Measurements from ENCODE around the gene FAM170B. TPM values are rescaled to one million over a fixed set of nuclear protein-coding genes. Genes with fewer than 3 reads are reported as not detected.

Gene FAM170B
- not detected in 2 replicates for total RNA-seq

DNA sequence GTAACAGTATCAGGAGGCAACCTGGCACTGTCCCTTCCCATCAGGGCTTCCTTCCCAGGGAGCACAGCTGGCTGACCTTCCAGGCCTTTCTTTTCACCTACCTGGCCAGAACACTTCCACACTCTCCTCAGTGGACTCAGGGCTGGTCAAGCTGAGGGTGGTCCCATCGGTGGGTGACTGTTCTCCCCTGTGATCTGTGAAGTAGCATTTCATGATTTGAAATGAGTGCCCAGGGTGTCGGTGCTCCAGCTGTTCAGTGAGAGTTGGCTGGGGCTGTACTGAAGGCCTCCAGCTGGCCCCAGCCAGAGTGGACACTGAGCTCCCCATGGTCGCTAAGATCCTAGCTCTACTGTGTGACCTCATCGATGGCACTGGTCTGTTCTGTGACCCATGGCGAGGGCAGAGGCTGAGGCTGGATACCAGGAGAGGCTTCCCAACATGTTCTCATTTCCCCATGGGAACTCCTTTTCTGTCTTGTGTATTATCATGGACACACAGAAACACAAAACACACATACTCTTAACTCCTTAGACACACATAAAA, at the start of gene FAM170B:
Gene FAM170B, minus strand, starts transcription at position 316 of the 543 bp plus-strand sequence. Its CDS starts 103 bp downstream, at position 213.
- TF ChIP-seq, protein P1, sequence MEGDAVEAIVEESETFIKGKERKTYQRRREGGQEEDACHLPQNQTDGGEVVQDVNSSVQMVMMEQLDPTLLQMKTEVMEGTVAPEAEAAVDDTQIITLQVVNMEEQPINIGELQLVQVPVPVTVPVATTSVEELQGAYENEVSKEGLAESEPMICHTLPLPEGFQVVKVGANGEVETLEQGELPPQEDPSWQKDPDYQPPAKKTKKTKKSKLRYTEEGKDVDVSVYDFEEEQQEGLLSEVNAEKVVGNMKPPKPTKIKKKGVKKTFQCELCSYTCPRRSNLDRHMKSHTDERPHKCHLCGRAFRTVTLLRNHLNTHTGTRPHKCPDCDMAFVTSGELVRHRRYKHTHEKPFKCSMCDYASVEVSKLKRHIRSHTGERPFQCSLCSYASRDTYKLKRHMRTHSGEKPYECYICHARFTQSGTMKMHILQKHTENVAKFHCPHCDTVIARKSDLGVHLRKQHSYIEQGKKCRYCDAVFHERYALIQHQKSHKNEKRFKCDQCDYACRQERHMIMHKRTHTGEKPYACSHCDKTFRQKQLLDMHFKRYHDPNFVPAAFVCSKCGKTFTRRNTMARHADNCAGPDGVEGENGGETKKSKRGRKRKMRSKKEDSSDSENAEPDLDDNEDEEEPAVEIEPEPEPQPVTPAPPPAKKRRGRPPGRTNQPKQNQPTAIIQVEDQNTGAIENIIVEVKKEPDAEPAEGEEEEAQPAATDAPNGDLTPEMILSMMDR (IDR thresholded peaks at IDR 0.05; ENCODE audit: extremely low read depth, low read depth, low read length): no peak
- no peak within 1 kb of the TSS for H3K27ac ChIP-seq (ENCODE audit: low read depth, low read length)

DNA sequence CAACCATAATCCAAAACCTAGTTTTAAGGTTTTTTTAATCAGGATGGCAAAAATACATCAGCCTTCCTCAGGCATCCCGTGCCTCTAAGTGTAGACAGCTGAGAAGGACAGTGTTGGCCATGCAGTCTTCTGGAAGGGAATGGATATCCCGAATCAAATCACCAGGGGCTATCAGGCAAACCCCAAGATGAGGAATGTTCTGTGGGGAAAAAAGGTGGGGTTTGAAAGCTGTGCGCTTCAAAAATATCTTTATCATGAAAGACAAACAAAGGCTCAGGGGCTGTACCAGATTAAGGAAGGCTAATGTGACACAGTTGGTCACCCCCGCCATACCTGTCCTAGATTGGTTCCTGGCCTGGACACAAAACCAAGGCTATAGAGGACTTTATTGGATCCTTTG, 49.0 kb upstream of the FAM170B start:
- no peaks in the 10 kb centered on the region for H3K36me3 ChIP-seq (ENCODE audit: insufficient read depth, low read length)
- H3K4me1 ChIP-seq (ENCODE audit: insufficient read depth, low read length): peaks cover 3% of the 10 kb centered on the region
- H3K27me3 ChIP-seq (ENCODE audit: insufficient read depth, low read length): peaks cover 2% of the 10 kb centered on the region
- no peak overlapping the region for H3K4me3 ChIP-seq (ENCODE audit: insufficient read depth, low read length)
- H3K4me2 ChIP-seq (ENCODE audit: insufficient read depth, low read length): no peak overlapping the region
- H4K20me1 ChIP-seq (ENCODE audit: insufficient read depth, low read length): no peaks in the 10 kb centered on the region
- H3K9me3 ChIP-seq (ENCODE audit: low read depth, low read length): no peaks in the 10 kb centered on the region
- no peak overlapping the region for H3K27ac ChIP-seq (ENCODE audit: low read depth, low read length)
- DNase-seq (ENCODE audit: insufficient read length, low spot score, missing footprints): no peak
- H3K79me2 ChIP-seq (ENCODE audit: insufficient read depth, low read length): no peaks in the 10 kb centered on the region
- TF ChIP-seq, protein P1 (IDR thresholded peaks at IDR 0.05; ENCODE audit: extremely low read depth, low read depth, low read length): no peak
- H2AFZ ChIP-seq (ENCODE audit: low read length): no peak overlapping the region

More for the DNA sequence above, at the start of gene FAM170B:
- Histone ChIP-seq H2AFZ (ENCODE audit: low read length) (no peak within 1 kb of the TSS), H3K4me1 (ENCODE audit: insufficient read depth, low read length) (peaks cover 12% of the 10 kb centered on the region), H3K79me2 (ENCODE audit: insufficient read depth, low read length) (no peaks in the 10 kb centered on the region), H4K20me1 (ENCODE audit: insufficient read depth, low read length) (no peaks in the 10 kb centered on the region), H3K4me3 (ENCODE audit: insufficient read depth, low read length) (no peak within 1 kb of the TSS), H3K4me2 (ENCODE audit: insufficient read depth, low read length) (no peak within 1 kb of the TSS), H3K36me3 (ENCODE audit: insufficient read depth, low read length) (no peaks in the 10 kb centered on the region), H3K9me3 (ENCODE audit: low read depth, low read length) (no peaks in the 10 kb centered on the region), H3K27me3 (ENCODE audit: insufficient read depth, low read length) (peaks cover 13% of the 10 kb centered on the region)
- no peak for DNase-seq (ENCODE audit: insufficient read length, low spot score, missing footprints)

DNA sequence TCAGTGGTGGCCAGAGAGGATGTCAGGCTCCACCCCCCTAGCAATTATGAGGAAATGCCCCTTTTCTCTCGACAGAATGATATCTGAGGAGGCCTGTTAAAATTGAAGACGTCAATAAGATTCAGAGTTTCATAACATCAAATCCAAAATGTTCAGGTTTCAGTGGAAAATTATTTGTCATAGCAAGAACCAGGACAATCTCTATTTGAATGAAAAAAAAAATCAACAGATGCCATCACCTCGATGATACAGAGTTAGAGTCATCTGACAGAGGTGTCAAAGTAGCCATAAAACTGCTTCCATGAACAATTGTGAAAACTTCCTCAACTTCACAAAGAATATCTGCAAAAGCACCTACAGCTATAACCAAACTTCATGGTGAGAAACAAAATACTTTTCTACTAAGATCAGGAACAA, 46.6 kb upstream of the FAM170B start:
- Histone ChIP-seq H3K4me2 (ENCODE audit: insufficient read depth, low read length) (no peak overlapping the region), H3K4me1 (ENCODE audit: insufficient read depth, low read length) (peaks cover 13% of the 10 kb centered on the region), H3K36me3 (ENCODE audit: insufficient read depth, low read length) (no peaks in the 10 kb centered on the region), H3K27ac (ENCODE audit: low read depth, low read length) (no peak overlapping the region), H3K79me2 (ENCODE audit: insufficient read depth, low read length) (no peaks in the 10 kb centered on the region), H3K4me3 (ENCODE audit: insufficient read depth, low read length) (no peak overlapping the region), H2AFZ (ENCODE audit: low read length) (no peak overlapping the region), H4K20me1 (ENCODE audit: insufficient read depth, low read length) (no peaks in the 10 kb centered on the region), H3K27me3 (ENCODE audit: insufficient read depth, low read length) (no peaks in the 10 kb centered on the region), H3K9me3 (ENCODE audit: low read depth, low read length) (no peaks in the 10 kb centered on the region)
- DNase-seq (ENCODE audit: insufficient read length, low spot score, missing footprints): no peak
- TF ChIP-seq, protein P1 (IDR thresholded peaks at IDR 0.05; ENCODE audit: extremely low read depth, low read depth, low read length): no peak

DNA sequence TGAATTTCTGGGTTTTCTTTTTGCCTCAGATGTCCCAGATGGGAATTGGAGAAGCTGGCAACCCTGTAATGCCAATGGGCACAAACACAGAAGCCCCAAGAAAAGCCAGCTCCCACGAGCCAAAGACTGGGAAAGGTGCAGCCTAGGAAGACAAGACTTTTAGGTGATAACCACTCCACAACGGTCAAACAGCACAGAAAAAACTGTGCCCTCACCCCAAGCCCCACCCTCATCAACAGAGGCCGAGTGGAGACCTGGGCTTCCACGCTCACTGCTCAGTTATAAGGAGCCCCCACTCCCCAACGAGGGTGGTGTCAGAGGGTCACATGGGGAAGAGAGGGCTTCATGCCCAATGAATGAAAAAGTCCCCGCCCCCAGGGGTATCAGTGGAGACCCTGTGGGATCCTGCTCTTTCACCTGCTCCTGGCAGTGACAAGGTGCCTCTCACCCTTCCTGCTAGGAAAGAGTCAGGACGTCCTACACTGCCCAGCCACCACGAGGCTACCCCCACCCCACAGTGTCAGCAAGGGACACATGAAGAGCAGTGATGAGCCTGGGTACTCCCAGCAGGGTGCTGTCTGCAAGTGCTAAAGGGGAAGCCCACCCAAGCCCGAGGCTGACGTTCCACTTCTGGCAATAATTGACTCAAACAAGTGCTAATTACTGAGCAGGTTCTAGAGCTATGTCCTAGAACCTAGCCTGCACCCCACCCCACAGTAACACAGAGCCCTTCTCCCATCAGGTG, 46.0 kb upstream of the FAM170B start:
- TF ChIP-seq, protein P1 (IDR thresholded peaks at IDR 0.05; ENCODE audit: extremely low read depth, low read depth, low read length): no peak
- H4K20me1 ChIP-seq (ENCODE audit: insufficient read depth, low read length): no peaks in the 10 kb centered on the region
- H3K36me3 ChIP-seq (ENCODE audit: insufficient read depth, low read length): no peaks in the 10 kb centered on the region
- no peaks in the 10 kb centered on the region for H3K27me3 ChIP-seq (ENCODE audit: insufficient read depth, low read length)
- no peak overlapping the region for H3K4me2 ChIP-seq (ENCODE audit: insufficient read depth, low read length)
- H3K27ac ChIP-seq (ENCODE audit: low read depth, low read length): no peak overlapping the region
- no peak overlapping the region for H3K4me3 ChIP-seq (ENCODE audit: insufficient read depth, low read length)
- no peaks in the 10 kb centered on the region for H3K9me3 ChIP-seq (ENCODE audit: low read depth, low read length)
- H2AFZ ChIP-seq (ENCODE audit: low read length): no peak overlapping the region
- no peaks in the 10 kb centered on the region for H3K79me2 ChIP-seq (ENCODE audit: insufficient read depth, low read length)
- no peak for DNase-seq (ENCODE audit: insufficient read length, low spot score, missing footprints)
- peaks cover 13% of the 10 kb centered on the region for H3K4me1 ChIP-seq (ENCODE audit: insufficient read depth, low read length)
